ENCODE results near the gene OR10R2. TPM values are rescaled to one million over a fixed set of nuclear protein-coding genes. Genes with fewer than 3 reads are reported as not detected.

OR10R2 gene
- total and polyA plus RNA-seq, 2 donors from 2014 or later, result not detected

GRCh38 chr1:158458263-158458662 lies 13.8 kb upstream of the OR10R2 start:
- no peaks in the 10 kb centered on the region for H3K9me3 ChIP-seq (ENCODE audit: control insufficient read depth in 2 of 3, insufficient read depth in 1 of 3, low read length in 3 of 3)
- H3K4me3 ChIP-seq (ENCODE audit: low read length in 3 of 3), result no peak overlapping the region
- DNase-seq (no peak), FAIRE-seq (no peak)
- no peaks in the 10 kb centered on the region for H3K4me1 ChIP-seq (ENCODE audit: control insufficient read depth in 2 of 3, insufficient read depth in 2 of 3, low read depth in 1 of 3, low read length in 3 of 3)
- no peak for TF ChIP-seq CTCF (IDR thresholded peaks at IDR 0.05; ENCODE audit: borderline replicate concordance, extremely low read depth, insufficient read depth)
- no peaks in the 10 kb centered on the region for H3K27me3 ChIP-seq (ENCODE audit: control insufficient read depth, insufficient read depth, low read length)
- no peak overlapping the region for H3K27ac ChIP-seq (ENCODE audit: low read depth in 2 of 2, low read length in 2 of 2)
- no peaks in the 10 kb centered on the region for H3K36me3 ChIP-seq (ENCODE audit: control insufficient read depth in 2 of 3, insufficient read depth in 3 of 3, low read length in 3 of 3)
- H3K9ac ChIP-seq (ENCODE audit: low read length in 3 of 3), result no peak overlapping the region
- intact Hi-C loops (cut with DNase I), result no loop called here

GRCh38 chr1:158461534-158461933 lies 10.5 kb upstream of the OR10R2 start, which contains the start of gene OR10K1:
TSS of gene OR10K1 (plus strand) at chr1:158461834. CDS start at chr1:158465562, 3,728 bp downstream.
- TF ChIP-seq CTCF (IDR thresholded peaks at IDR 0.05; ENCODE audit: borderline replicate concordance, extremely low read depth, insufficient read depth), result no peak
- FAIRE-seq, result no peak

GRCh38 chr1:158485455-158485854 lies 13.4 kb downstream of the OR10R2 start:
- Histone ChIP-seq H3K27ac (ENCODE audit: low read depth in 2 of 2, low read length in 2 of 2) (no peak overlapping the region), H3K9me3 (ENCODE audit: control insufficient read depth in 2 of 3, insufficient read depth in 1 of 3, low read length in 3 of 3) (no peaks in the 10 kb centered on the region), H3K4me1 (ENCODE audit: control insufficient read depth in 2 of 3, insufficient read depth in 2 of 3, low read depth in 1 of 3, low read length in 3 of 3) (no peaks in the 10 kb centered on the region), H3K4me3 (ENCODE audit: low read length in 3 of 3) (no peak overlapping the region), H3K9ac (ENCODE audit: low read length in 3 of 3) (no peak overlapping the region), H3K27me3 (ENCODE audit: control insufficient read depth, insufficient read depth, low read length) (no peaks in the 10 kb centered on the region), H3K36me3 (ENCODE audit: control insufficient read depth in 2 of 3, insufficient read depth in 3 of 3, low read length in 3 of 3) (no peaks in the 10 kb centered on the region)
- FAIRE-seq (no peak), DNase-seq (no peak)
- intact Hi-C loops (cut with DNase I), result no loop called here
- no peak for TF ChIP-seq CTCF (IDR thresholded peaks at IDR 0.05; ENCODE audit: borderline replicate concordance, extremely low read depth, insufficient read depth)

More at GRCh38 chr1:158461534-158461933, 10.5 kb upstream of the OR10R2 start, which contains the start of gene OR10K1:
- H3K27ac ChIP-seq (ENCODE audit: low read depth in 2 of 2, low read length in 2 of 2), result no peak within 1 kb of the TSS
- intact Hi-C loops (cut with DNase I), result no loop called here
- H3K4me3 ChIP-seq (ENCODE audit: low read length in 3 of 3), result no peak within 1 kb of the TSS
- no peaks in the 10 kb centered on the region for H3K4me1 ChIP-seq (ENCODE audit: control insufficient read depth in 2 of 3, insufficient read depth in 2 of 3, low read depth in 1 of 3, low read length in 3 of 3)
- no peaks in the 10 kb centered on the region for H3K36me3 ChIP-seq (ENCODE audit: control insufficient read depth in 2 of 3, insufficient read depth in 3 of 3, low read length in 3 of 3)
- no peaks in the 10 kb centered on the region for H3K27me3 ChIP-seq (ENCODE audit: control insufficient read depth, insufficient read depth, low read length)
- DNase-seq, result no peak
- no peaks in the 10 kb centered on the region for H3K9me3 ChIP-seq (ENCODE audit: control insufficient read depth in 2 of 3, insufficient read depth in 1 of 3, low read length in 3 of 3)
- no peak within 1 kb of the TSS for H3K9ac ChIP-seq (ENCODE audit: low read length in 3 of 3)

- no peak for TF ChIP-seq CTCF (IDR thresholded peaks at IDR 0.05; ENCODE audit: borderline replicate concordance, extremely low read depth, insufficient read depth)
- H3K4me1 ChIP-seq (ENCODE audit: control insufficient read depth in 2 of 3, insufficient read depth in 2 of 3, low read depth in 1 of 3, low read length in 3 of 3), result no peaks in the 10 kb centered on the region
- no peaks in the 10 kb centered on the region for H3K9me3 ChIP-seq (ENCODE audit: control insufficient read depth in 2 of 3, insufficient read depth in 1 of 3, low read length in 3 of 3)
- intact Hi-C loops (cut with DNase I), result no loop called here
- DNase-seq, result no peak
- H3K36me3 ChIP-seq (ENCODE audit: control insufficient read depth in 2 of 3, insufficient read depth in 3 of 3, low read length in 3 of 3), result no peaks in the 10 kb centered on the region
- no peak overlapping the region for H3K9ac ChIP-seq (ENCODE audit: low read length in 3 of 3)
- H3K27me3 ChIP-seq (ENCODE audit: control insufficient read depth, insufficient read depth, low read length), result no peaks in the 10 kb centered on the region
- H3K27ac ChIP-seq (ENCODE audit: low read depth in 2 of 2, low read length in 2 of 2), result no peak overlapping the region
- no peak overlapping the region for H3K4me3 ChIP-seq (ENCODE audit: low read length in 3 of 3)
- FAIRE-seq, result no peak
These were observed 19.3 kb downstream of the OR10R2 start for GRCh38 chr1:158491316-158491715.
